ENCODE measurements around the gene ALDH9A1.
"Not testable (repeated sequence)": the region's sequence is repeated elsewhere in the genome, so short reads cannot be mapped to it uniquely, and the experiment has no call there.

Gene ALDH9A1

DNA sequence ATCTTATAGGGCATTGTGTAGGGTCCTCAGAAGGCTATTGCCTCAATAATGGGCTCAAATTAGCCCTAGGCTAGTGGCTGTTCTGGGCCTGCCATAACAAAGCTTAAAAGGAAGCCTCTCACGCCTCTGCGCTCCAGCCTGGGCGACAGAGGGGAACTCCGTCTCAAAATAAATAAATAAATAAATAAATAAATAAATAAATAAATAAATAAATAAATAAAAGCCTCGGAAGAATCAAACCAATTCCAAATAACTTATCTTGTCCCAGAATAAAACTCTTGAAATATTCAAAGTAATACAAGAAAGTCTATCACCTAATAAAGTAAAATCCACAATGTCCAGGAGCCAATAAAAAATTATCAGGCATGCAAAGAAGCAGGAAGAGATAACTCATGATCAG is 14.4 kb upstream of the ALDH9A1 start:
- no peak overlapping the region for H3K27ac ChIP-seq (ENCODE audit: low read length)
- H3K9ac ChIP-seq (ENCODE audit: low read depth, low read length) = no peak overlapping the region
- no peaks in the 10 kb centered on the region for H3K9me3 ChIP-seq (ENCODE audit: insufficient read depth, low read depth, low read length)
- no peaks in the 10 kb centered on the region for H3K36me3 ChIP-seq (ENCODE audit: insufficient read depth, low read depth, low read length)
- H3K4me1 ChIP-seq (ENCODE audit: insufficient read depth, low read length) = no peaks in the 10 kb centered on the region
- no peak overlapping the region for H3K4me3 ChIP-seq (ENCODE audit: low read length)
- no peaks in the 10 kb centered on the region for H3K27me3 ChIP-seq (ENCODE audit: insufficient read depth, low read length)

DNA sequence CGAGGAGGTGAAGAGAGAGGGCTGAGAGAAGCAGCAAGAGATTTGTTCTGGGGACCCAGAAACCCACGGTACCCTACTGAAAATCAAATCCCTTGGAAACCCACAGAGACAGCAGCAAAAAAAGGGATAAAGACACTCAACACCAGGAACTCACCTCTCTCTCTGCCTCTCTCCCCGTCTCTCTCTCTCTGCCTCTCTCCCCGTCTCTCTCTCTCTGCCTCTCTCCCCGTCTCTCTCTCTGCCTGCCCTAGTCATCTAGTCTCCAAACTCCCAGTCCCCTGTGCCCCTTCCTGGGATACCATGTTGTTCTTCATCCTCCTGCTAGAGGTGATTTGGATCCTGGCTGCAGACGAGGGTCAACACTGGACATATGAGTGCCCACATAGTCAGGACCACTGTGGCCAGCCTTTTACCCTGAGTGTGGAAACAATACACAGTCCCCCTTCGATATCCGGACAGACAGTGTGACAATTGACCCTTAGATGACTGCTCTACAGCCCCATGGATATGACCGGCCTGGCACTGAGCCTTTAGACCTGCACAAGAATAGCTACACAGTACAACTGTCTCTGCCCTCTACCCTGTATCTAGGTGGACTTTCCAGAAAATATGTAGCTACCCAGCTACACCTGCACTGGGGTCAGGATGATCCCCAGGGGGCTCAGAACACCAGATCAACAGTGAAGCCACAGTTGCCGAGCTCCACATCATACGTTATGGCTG is 9.8 kb upstream of the ALDH9A1 start:
- no peaks in the 10 kb centered on the region for H3K4me1 ChIP-seq (ENCODE audit: insufficient read depth, low read length)
- no peaks in the 10 kb centered on the region for H3K36me3 ChIP-seq (ENCODE audit: insufficient read depth, low read depth, low read length)
- no peaks in the 10 kb centered on the region for H3K9me3 ChIP-seq (ENCODE audit: insufficient read depth, low read depth, low read length)
- no peak overlapping the region for H3K9ac ChIP-seq (ENCODE audit: low read depth, low read length)
- no peak overlapping the region for H3K4me3 ChIP-seq (ENCODE audit: low read length)
- no peak overlapping the region for H3K27ac ChIP-seq (ENCODE audit: low read length)
- H3K27me3 ChIP-seq (ENCODE audit: insufficient read depth, low read length) = no peaks in the 10 kb centered on the region

DNA sequence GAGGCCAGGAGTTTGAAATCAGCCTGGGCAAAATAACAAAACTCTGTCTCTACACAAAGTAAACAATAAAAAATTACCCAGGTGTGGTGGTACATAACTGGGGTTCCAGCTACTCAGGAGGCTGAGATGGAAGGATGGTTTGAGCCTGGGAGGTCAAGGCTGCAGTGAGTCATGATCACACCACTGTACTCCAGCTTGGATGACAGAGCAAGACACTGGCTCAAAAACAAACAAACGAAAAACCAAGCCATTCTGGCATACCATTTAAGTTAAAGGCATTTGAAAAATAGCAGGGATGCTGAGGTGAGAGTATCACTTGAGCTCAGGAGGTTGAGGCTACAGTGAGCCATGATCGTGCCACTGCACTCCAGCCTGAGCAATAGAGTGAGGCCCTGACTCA is 5.3 kb upstream of the ALDH9A1 start:
- H3K4me1 ChIP-seq (ENCODE audit: insufficient read depth, low read length) = no peaks in the 10 kb centered on the region
- H3K4me3 ChIP-seq (ENCODE audit: low read length) = no peak overlapping the region
- no peak overlapping the region for H3K9ac ChIP-seq (ENCODE audit: low read depth, low read length)
- H3K9me3 ChIP-seq (ENCODE audit: insufficient read depth, low read depth, low read length) = no peaks in the 10 kb centered on the region
- H3K36me3 ChIP-seq (ENCODE audit: insufficient read depth, low read depth, low read length) = no peaks in the 10 kb centered on the region
- H3K27me3 ChIP-seq (ENCODE audit: insufficient read depth, low read length) = no peaks in the 10 kb centered on the region
- H3K27ac ChIP-seq (ENCODE audit: low read length) = no peak overlapping the region

DNA sequence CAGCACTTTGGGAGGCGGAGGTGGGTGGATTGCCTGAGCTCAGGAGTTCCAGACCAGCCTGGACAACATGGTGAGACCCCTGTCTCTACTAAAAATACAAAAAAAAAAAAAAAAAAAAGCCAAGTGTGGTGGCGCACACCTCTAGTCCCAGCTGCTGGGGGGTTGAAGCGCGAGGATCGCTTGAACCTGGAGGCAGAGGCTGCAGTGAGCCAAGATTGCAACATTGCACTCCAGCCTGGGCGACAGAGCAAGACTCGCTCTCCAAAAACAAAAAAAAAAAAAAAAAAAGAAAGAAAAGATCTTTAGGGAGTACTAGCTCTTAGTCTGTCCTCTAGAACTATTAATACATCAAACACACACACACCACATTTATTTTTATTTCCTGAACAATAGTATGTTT is 3.6 kb upstream of the ALDH9A1 start:
- H3K27me3 ChIP-seq (ENCODE audit: insufficient read depth, low read length); H3K27ac ChIP-seq (ENCODE audit: low read length); H3K9me3 ChIP-seq (ENCODE audit: insufficient read depth, low read depth, low read length); H3K4me1 ChIP-seq (ENCODE audit: insufficient read depth, low read length); H3K36me3 ChIP-seq (ENCODE audit: insufficient read depth, low read depth, low read length); H3K4me3 ChIP-seq (ENCODE audit: low read length); H3K9ac ChIP-seq (ENCODE audit: low read depth, low read length): not testable (repeated sequence)

DNA sequence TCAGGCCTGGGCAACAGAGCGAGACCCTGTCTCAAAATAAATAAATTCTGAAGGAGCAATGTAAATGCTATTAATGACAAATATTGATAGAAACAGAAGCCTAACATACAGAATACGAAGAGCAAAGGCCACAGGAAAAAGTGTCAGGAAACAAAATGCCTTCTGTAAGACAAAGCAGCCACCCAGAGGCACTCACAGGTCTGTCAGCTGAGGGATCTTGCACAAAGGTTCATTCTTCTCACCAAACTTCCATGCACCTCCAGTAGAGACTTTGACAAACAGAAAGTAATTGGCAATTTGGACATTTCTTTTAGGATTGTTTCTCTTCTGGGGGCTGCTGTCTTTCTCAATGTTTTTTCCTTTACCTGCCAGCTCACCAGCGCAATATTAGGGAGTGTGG is 1.2 kb upstream of the ALDH9A1 start:
- H3K9ac ChIP-seq (ENCODE audit: low read depth, low read length) = no peak overlapping the region
- H3K4me1 ChIP-seq (ENCODE audit: insufficient read depth, low read length) = peaks cover 7% of the 10 kb centered on the region; the same call in 1 of the 2 replicates
- no peaks in the 10 kb centered on the region for H3K9me3 ChIP-seq (ENCODE audit: insufficient read depth, low read depth, low read length)

DNA sequence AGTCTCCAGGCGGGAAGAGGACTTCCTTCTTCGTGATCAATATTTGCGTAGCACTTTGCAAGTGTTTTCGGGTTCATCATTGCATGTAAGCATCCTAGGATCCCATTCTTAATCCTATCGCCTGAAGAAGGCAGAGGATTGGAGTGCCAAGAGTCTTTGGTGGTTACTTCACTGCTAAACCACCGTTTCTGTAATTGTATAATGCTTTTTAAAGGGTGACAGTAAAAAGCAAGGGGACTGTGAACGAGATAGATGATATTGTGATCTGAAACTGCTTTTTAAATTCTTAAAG is 345 bp upstream of the ALDH9A1 start:
- Histone ChIP-seq H3K36me3 (ENCODE audit: insufficient read depth, low read depth, low read length) (no peaks in the 10 kb centered on the region), H3K4me1 (ENCODE audit: insufficient read depth, low read length) (peaks cover 7% of the 10 kb centered on the region; the same call in 1 of the 2 replicates), H3K4me3 (ENCODE audit: low read length) (peak overlapping the region; percentile 100), H3K27me3 (ENCODE audit: insufficient read depth, low read length) (no peaks in the 10 kb centered on the region), H3K9ac (ENCODE audit: low read depth, low read length) (peak overlapping the region; percentile 96), H3K27ac (ENCODE audit: low read length) (no peak overlapping the region), H3K9me3 (ENCODE audit: insufficient read depth, low read depth, low read length) (no peaks in the 10 kb centered on the region)

More for the DNA sequence above, 1.2 kb upstream of the ALDH9A1 start:
- Histone ChIP-seq H3K36me3 (ENCODE audit: insufficient read depth, low read depth, low read length) (no peaks in the 10 kb centered on the region), H3K4me3 (ENCODE audit: low read length) (no peak overlapping the region), H3K27ac (ENCODE audit: low read length) (no peak overlapping the region), H3K27me3 (ENCODE audit: insufficient read depth, low read length) (no peaks in the 10 kb centered on the region)

DNA sequence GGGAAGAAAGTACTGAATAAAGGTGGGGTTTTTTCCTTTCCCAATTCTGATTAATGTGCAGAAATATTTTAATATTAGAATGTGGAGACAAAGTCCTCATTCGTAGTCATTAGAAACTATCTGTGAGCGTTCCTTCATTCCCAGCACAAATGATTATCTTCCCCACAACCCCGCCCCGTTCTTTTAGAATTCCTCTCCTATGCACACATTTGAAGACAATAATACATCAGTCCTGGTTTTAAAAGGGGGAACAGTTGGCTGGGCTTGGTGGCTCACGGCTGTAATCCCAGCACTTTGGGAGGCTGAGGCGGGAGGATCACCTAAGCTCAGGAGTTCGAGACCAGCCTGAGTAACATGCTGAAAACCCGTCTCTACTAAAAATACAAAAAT is 876 bp downstream of the ALDH9A1 start:
- H3K27ac ChIP-seq (ENCODE audit: low read length) = peak overlapping the region; percentile 67

DNA sequence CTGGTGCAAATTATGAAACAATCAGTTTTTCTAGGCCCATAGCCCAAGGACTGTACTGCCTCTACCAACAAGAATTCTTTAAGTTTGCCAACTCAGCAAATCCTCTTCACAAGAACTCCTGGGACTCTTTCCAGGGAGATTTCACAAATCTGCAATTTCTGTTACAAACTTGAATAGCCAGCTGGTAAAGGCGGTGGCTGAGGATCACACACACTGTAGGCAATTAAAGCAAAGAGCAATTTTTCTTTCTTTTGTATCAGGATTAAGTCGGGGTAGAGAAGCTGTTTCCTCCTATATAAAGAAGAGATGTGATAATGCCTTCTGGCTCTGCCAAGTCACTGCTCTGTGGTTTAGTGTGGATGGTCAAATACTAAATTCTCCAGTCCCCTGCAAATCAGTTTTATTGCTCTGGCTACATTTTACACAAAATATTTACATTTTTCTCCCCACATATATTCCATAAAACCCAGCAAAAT is 1.7 kb downstream of the ALDH9A1 start:
- peaks cover 7% of the 10 kb centered on the region; the same call in 1 of the 2 replicates for H3K4me1 ChIP-seq (ENCODE audit: insufficient read depth, low read length)
- no peaks in the 10 kb centered on the region for H3K27me3 ChIP-seq (ENCODE audit: insufficient read depth, low read length)
- no peaks in the 10 kb centered on the region for H3K9me3 ChIP-seq (ENCODE audit: insufficient read depth, low read depth, low read length)
- H3K4me3 ChIP-seq (ENCODE audit: low read length) = peak overlapping the region; percentile 100
- H3K36me3 ChIP-seq (ENCODE audit: insufficient read depth, low read depth, low read length) = no peaks in the 10 kb centered on the region
- no peak overlapping the region for H3K27ac ChIP-seq (ENCODE audit: low read length)
- peak overlapping the region; percentile 40; the same call in 1 of the 2 replicates for H3K9ac ChIP-seq (ENCODE audit: low read depth, low read length)

More for the DNA sequence above, 876 bp downstream of the ALDH9A1 start:
- H3K4me3 ChIP-seq (ENCODE audit: low read length) = peak overlapping the region; percentile 100
- H3K4me1 ChIP-seq (ENCODE audit: insufficient read depth, low read length) = peaks cover 7% of the 10 kb centered on the region; the same call in 1 of the 2 replicates
- H3K9me3 ChIP-seq (ENCODE audit: insufficient read depth, low read depth, low read length) = no peaks in the 10 kb centered on the region
- no peaks in the 10 kb centered on the region for H3K27me3 ChIP-seq (ENCODE audit: insufficient read depth, low read length)
- H3K9ac ChIP-seq (ENCODE audit: low read depth, low read length) = peak overlapping the region; percentile 93; the same call in 1 of the 2 replicates
- H3K36me3 ChIP-seq (ENCODE audit: insufficient read depth, low read depth, low read length) = no peaks in the 10 kb centered on the region

DNA sequence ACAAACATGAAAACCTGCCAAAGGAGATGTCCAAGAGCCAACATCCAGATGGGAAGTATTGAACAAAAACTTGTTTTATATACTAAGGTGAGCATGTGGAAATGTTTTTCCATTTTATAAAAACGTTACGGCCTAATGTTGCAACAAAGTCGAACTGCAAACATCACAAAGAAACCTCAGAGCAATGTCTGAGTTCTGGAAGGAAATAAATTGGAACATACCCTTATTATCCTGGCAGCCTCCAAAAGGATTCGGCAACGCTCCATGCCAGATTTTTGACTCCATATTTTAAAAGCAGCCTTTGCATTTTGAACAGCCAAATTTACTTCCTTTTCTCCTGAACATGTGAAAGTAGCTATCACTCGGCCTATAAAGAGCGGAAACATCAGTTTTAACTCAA is 3.3 kb downstream of the ALDH9A1 start:
- Histone ChIP-seq H3K27ac (ENCODE audit: low read length) (no peak overlapping the region), H3K4me1 (ENCODE audit: insufficient read depth, low read length) (peaks cover 7% of the 10 kb centered on the region; the same call in 1 of the 2 replicates), H3K27me3 (ENCODE audit: insufficient read depth, low read length) (no peaks in the 10 kb centered on the region), H3K9ac (ENCODE audit: low read depth, low read length) (no peak overlapping the region), H3K9me3 (ENCODE audit: insufficient read depth, low read depth, low read length) (peaks cover 8% of the 10 kb centered on the region; the same call in 1 of the 2 replicates), H3K4me3 (ENCODE audit: low read length) (no peak overlapping the region), H3K36me3 (ENCODE audit: insufficient read depth, low read depth, low read length) (peaks cover 6% of the 10 kb centered on the region; the same call in 1 of the 2 replicates)

DNA sequence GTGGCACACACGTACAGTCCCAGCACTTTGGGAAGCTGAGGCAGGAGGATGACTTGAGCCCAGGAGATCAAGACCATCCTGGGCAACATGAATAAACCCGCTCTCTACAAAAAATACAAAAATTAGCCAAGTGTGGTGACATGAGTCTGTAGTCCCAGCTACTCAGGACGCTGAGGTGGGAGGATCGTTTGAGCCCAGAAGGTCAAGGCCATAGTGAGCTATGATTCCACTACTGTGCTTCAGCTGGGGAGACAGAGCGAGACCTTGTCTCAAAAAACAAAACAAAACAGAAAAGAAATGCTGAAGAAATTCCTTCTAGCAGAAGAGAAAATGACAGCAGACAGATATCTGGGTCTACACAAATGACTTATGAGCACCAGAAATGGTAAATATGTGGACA is 10.3 kb downstream of the ALDH9A1 start:
- Histone ChIP-seq H3K9me3 (ENCODE audit: insufficient read depth, low read depth, low read length) (peaks cover 8% of the 10 kb centered on the region), H3K36me3 (ENCODE audit: insufficient read depth, low read depth, low read length) (peaks cover 25% of the 10 kb centered on the region)

DNA sequence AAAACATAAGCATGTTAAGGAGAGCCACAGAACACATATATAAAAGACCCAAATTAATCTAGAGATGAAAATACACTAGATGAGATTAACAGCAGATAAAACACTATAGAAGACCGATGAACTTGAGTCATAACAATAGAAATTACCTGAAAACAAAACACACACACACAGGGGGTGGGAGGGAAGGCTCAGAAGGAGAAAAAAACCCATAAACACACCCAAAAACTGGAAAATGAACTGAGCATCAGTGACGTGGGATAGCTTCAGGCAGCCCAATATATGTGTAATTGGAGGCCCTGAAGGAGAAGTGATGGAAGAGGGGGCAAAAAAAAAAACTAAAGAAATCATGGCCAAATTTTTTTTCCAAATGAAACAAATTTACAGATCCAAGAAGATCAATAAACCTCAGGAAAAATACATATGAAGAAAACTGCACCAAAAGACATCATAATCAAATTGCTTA is 11.4 kb downstream of the ALDH9A1 start:
- Histone ChIP-seq H3K9ac (ENCODE audit: low read depth, low read length) (no peak overlapping the region), H3K27ac (ENCODE audit: low read length) (no peak overlapping the region), H3K27me3 (ENCODE audit: insufficient read depth, low read length) (no peaks in the 10 kb centered on the region), H3K4me1 (ENCODE audit: insufficient read depth, low read length) (no peaks in the 10 kb centered on the region), H3K4me3 (ENCODE audit: low read length) (no peak overlapping the region), H3K36me3 (ENCODE audit: insufficient read depth, low read depth, low read length) (peaks cover 35% of the 10 kb centered on the region), H3K9me3 (ENCODE audit: insufficient read depth, low read depth, low read length) (peaks cover 8% of the 10 kb centered on the region)

More for the DNA sequence above, 10.3 kb downstream of the ALDH9A1 start:
- no peaks in the 10 kb centered on the region for H3K4me1 ChIP-seq (ENCODE audit: insufficient read depth, low read length)
- no peak overlapping the region for H3K27ac ChIP-seq (ENCODE audit: low read length)
- H3K9ac ChIP-seq (ENCODE audit: low read depth, low read length) = no peak overlapping the region
- no peak overlapping the region for H3K4me3 ChIP-seq (ENCODE audit: low read length)
- no peaks in the 10 kb centered on the region for H3K27me3 ChIP-seq (ENCODE audit: insufficient read depth, low read length)

All from iPS-20b (cell line).